Neural progenitor cell (in vitro differentiated cells): Measurements from ENCODE around the gene BATF2. TPM values are rescaled to one million over a fixed set of nuclear protein-coding genes. Genes with fewer than 3 reads are reported as not detected.

ENCODE experiments used
- DNase-seq: peaks from one replicate; pipeline ENCODE4 v3.0.0-alpha.2; 2016; ENCODE audit warnings: low spot score
- H2AFZ ChIP-seq: fragments of 200-600 bp; sonication (generic); replicated peaks from 2 replicates; pipeline ENCODE4 v1.6.1; 2016; ENCODE audit warnings: antibody characterized with exemption
- H3F3A ChIP-seq: fragments of 200-600 bp; sonication (generic); 2 replicates; pipeline ENCODE4 v1.6.1; 2016; ENCODE audit warnings: antibody characterized with exemption, low read depth
- H3K27ac ChIP-seq: fragments of 200-600 bp; sonication (generic); 2 replicates; pipeline ENCODE4 v1.5.1; 2016; ENCODE audit warnings: mild to moderate bottlenecking
- H3K27me3 ChIP-seq: fragments of 200-600 bp; sonication (generic); 2 replicates; pipeline ENCODE4 v1.6.1; 2016; ENCODE audit warnings: mild to moderate bottlenecking, moderate library complexity
- H3K36me3 ChIP-seq: fragments of 200-600 bp; sonication (generic); 2 replicates; pipeline ENCODE4 v1.5.1; 2016
- H3K4me1 ChIP-seq: fragments of 200-600 bp; sonication (generic); 2 replicates; pipeline ENCODE4 v1.6.1; 2016; ENCODE audit warnings: mixed run types
- H3K4me2 ChIP-seq: fragments of 200-600 bp; sonication (generic); 2 replicates; pipeline ENCODE4 v1.6.1; 2016
- H3K4me3 ChIP-seq: fragments of 200-600 bp; sonication (generic); 2 replicates; pipeline ENCODE4 v1.5.1; 2016
- H3K79me2 ChIP-seq: fragments of 200-600 bp; sonication (generic); 2 replicates; pipeline ENCODE4 v1.6.1; 2016; ENCODE audit warnings: low read depth
- H3K9ac ChIP-seq: fragments of 200-600 bp; sonication (generic); 2 replicates; pipeline ENCODE4 v1.6.1; 2016
- H3K9me3 ChIP-seq: fragments of 200-600 bp; sonication (generic); 2 replicates; pipeline ENCODE4 v1.5.1; 2016; ENCODE audit warnings: low read depth
- H4K20me1 ChIP-seq: fragments of 200-600 bp; sonication (generic); 2 replicates; pipeline ENCODE4 v1.6.1; 2016; ENCODE audit warnings: low read depth
- H3K27ac Mint-ChIP-seq: 3 replicates; pipeline ENCODE4 v1.8.0; 2021; ENCODE audit warnings: mixed read lengths
- H3K27me3 Mint-ChIP-seq: 2 replicates; pipeline ENCODE4 v1.8.0; 2022; ENCODE audit warnings: low read depth, mild to moderate bottlenecking, inconsistent platforms, moderate library complexity, mixed read lengths; ENCODE audit not compliant: insufficient read depth
- H3K36me3 Mint-ChIP-seq: 3 replicates; pipeline ENCODE4 v1.8.0; 2021; ENCODE audit warnings: mixed read lengths
- H3K4me1 Mint-ChIP-seq: 3 replicates; pipeline ENCODE4 v1.8.0; 2021; ENCODE audit warnings: mixed read lengths
- H3K4me3 Mint-ChIP-seq: 3 replicates; pipeline ENCODE4 v1.8.0; 2021; ENCODE audit warnings: mild to moderate bottlenecking, moderate library complexity, mixed read lengths
- H3K9me3 Mint-ChIP-seq: 3 replicates; pipeline ENCODE4 v1.8.0; 2020; ENCODE audit warnings: mixed read lengths
- EZH2 ChIP-seq: fragments of 200-600 bp; sonication (generic); IDR thresholded peaks from 2 replicates; pipeline ENCODE4 v1.6.1; 2017; ENCODE audit warnings: antibody characterized with exemption, mild to moderate bottlenecking, moderate library complexity
- EZH2phosphoT487 ChIP-seq: fragments of 200-600 bp; sonication (generic); IDR thresholded peaks from 2 replicates; pipeline ENCODE4 v1.6.1; 2017; ENCODE audit warnings: antibody characterized with exemption
- total RNA-seq: library from RNA; depleted of rRNA; stranded (reverse); fragments of >200 nt; gene quantifications from 2 replicates; pipeline ENCODE4 v1.2.3, GENCODE V29; 2015; ENCODE audit warnings: low replicate concordance
- TF ChIP-seq, protein P1 (sequence below): fragments of 200-600 bp; sonication (generic); IDR thresholded peaks from 2 replicates; pipeline ENCODE4 v1.5.1; 2017; ENCODE audit warnings: antibody characterized with exemption, mild to moderate bottlenecking

The BATF2 gene
- total RNA-seq, 1 donor from 2014 or later: not detected

DNA sequence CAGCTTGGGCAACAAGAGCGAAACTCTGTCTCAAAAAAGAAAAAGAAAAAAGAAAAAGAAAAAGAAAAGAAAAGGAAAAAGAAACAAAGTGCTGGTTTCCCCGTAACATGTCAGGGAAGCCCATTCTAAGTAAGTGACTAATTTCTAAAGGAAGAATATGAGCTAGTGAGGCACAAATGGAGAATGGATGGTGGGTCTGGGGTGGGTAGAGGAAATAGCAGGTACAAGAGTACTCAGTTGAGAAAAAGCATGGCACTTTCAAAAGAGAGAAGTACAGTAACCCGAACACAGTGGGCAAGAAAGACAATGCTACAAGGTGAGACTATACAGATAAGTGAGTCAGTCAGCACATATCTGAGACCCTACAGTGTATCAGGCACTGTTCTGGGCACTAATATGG is 29.4 kb downstream of the BATF2 start:
- TF ChIP-seq EZH2phosphoT487: no peak
- Histone ChIP-seq H2AFZ (no peak overlapping the region), H3K36me3 (no peaks in the 10 kb centered on the region), H3K4me3 (no peak overlapping the region), H4K20me1 (no peaks in the 10 kb centered on the region), H3K4me2 (no peak overlapping the region), H3K9ac (no peak overlapping the region), H3K4me1 (peaks cover 2% of the 10 kb centered on the region), H3K9me3 (no peaks in the 10 kb centered on the region), H3K27me3 (peaks cover 4% of the 10 kb centered on the region), H3K27ac (no peak overlapping the region), H3K79me2 (no peaks in the 10 kb centered on the region), H3F3A (no peaks in the 10 kb centered on the region)
- H3K4me3 Mint-ChIP-seq: no peak overlapping the region
- no peak for DNase-seq
- peaks cover 4% of the 10 kb centered on the region for H3K27me3 Mint-ChIP-seq
- no peak overlapping the region for H3K27ac Mint-ChIP-seq
- H3K9me3 Mint-ChIP-seq: no peaks in the 10 kb centered on the region
- peaks cover 4% of the 10 kb centered on the region for H3K4me1 Mint-ChIP-seq
- H3K36me3 Mint-ChIP-seq: no peaks in the 10 kb centered on the region

DNA sequence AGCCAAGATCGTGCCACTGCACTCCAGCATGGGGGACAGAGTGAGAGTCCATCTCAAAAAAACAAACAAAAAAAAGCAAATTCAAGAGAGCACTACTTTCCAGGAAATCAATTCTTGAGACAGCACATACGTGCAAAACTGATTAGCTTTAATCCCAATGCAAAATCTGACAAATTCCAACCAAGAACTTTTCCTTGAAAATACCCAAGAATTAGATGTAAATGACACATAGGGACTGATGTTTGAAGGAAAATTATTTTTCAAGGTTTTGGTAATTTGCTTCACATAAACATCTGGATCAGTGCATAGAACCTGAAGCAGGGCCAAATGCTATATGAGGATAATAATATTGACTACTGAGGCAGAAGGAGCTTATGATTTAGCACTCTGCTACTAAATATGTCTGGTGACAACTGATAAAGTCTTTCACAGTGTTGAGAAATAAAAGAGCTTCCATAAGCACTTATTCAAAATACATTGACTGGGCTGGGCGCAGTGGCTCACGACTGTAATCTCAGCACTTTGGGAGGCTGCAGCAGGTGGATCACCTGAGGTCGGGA is 33.6 kb downstream of the BATF2 start:
- no peak overlapping the region for H3K4me3 ChIP-seq
- no peaks in the 10 kb centered on the region for H3F3A ChIP-seq
- H3K9ac ChIP-seq: no peak overlapping the region
- Mint-ChIP-seq H3K9me3 (no peaks in the 10 kb centered on the region), H3K4me1 (peaks cover 4% of the 10 kb centered on the region), H3K4me3 (no peak overlapping the region), H3K27me3 (no peaks in the 10 kb centered on the region), H3K36me3 (no peaks in the 10 kb centered on the region), H3K27ac (no peak overlapping the region)
- peaks cover 2% of the 10 kb centered on the region for H3K4me1 ChIP-seq
- H3K27me3 ChIP-seq: no peaks in the 10 kb centered on the region
- no peaks in the 10 kb centered on the region for H3K36me3 ChIP-seq
- H3K79me2 ChIP-seq: no peaks in the 10 kb centered on the region
- TF ChIP-seq EZH2phosphoT487 (no peak), EZH2 (no peak)
- TF ChIP-seq, protein P1, sequence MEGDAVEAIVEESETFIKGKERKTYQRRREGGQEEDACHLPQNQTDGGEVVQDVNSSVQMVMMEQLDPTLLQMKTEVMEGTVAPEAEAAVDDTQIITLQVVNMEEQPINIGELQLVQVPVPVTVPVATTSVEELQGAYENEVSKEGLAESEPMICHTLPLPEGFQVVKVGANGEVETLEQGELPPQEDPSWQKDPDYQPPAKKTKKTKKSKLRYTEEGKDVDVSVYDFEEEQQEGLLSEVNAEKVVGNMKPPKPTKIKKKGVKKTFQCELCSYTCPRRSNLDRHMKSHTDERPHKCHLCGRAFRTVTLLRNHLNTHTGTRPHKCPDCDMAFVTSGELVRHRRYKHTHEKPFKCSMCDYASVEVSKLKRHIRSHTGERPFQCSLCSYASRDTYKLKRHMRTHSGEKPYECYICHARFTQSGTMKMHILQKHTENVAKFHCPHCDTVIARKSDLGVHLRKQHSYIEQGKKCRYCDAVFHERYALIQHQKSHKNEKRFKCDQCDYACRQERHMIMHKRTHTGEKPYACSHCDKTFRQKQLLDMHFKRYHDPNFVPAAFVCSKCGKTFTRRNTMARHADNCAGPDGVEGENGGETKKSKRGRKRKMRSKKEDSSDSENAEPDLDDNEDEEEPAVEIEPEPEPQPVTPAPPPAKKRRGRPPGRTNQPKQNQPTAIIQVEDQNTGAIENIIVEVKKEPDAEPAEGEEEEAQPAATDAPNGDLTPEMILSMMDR: no peak
- H3K27ac ChIP-seq: no peak overlapping the region
- H4K20me1 ChIP-seq: no peaks in the 10 kb centered on the region
- no peaks in the 10 kb centered on the region for H3K9me3 ChIP-seq
- DNase-seq: no peak
- H2AFZ ChIP-seq: no peak overlapping the region
- no peak overlapping the region for H3K4me2 ChIP-seq

DNA sequence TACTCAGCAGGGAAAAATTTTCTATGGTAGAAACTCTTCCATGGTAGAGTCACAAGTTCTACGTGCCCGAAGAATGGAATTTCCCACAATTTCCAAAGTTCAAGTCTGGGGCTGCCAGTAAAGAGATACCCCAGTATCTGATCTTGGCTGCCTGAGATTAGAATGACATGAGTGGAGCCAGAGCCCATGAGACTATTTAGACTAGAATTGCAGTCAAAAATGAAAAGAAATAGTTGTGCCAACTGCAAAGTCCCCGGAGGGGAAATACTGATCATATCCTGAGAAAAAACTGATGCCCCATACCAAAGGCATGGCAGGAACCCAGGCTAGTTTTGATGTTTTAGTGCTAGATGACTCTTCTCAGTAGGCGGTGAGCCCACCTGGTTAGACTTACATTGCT is 36.1 kb downstream of the BATF2 start:
- Histone ChIP-seq H2AFZ (no peak overlapping the region), H3K4me2 (no peak overlapping the region), H3F3A (no peaks in the 10 kb centered on the region), H3K4me1 (peaks cover 2% of the 10 kb centered on the region), H3K36me3 (no peaks in the 10 kb centered on the region), H3K4me3 (no peak overlapping the region), H3K9ac (no peak overlapping the region), H3K27ac (no peak overlapping the region), H3K27me3 (no peaks in the 10 kb centered on the region), H3K79me2 (no peaks in the 10 kb centered on the region), H4K20me1 (no peaks in the 10 kb centered on the region), H3K9me3 (no peaks in the 10 kb centered on the region)
- Mint-ChIP-seq H3K4me1 (peaks cover 4% of the 10 kb centered on the region), H3K4me3 (no peak overlapping the region), H3K27ac (no peak overlapping the region), H3K36me3 (no peaks in the 10 kb centered on the region), H3K27me3 (no peaks in the 10 kb centered on the region), H3K9me3 (no peaks in the 10 kb centered on the region)
- no peak for DNase-seq
- TF ChIP-seq, protein P1: no peak
- TF ChIP-seq EZH2phosphoT487 (no peak), EZH2 (no peak)

DNA sequence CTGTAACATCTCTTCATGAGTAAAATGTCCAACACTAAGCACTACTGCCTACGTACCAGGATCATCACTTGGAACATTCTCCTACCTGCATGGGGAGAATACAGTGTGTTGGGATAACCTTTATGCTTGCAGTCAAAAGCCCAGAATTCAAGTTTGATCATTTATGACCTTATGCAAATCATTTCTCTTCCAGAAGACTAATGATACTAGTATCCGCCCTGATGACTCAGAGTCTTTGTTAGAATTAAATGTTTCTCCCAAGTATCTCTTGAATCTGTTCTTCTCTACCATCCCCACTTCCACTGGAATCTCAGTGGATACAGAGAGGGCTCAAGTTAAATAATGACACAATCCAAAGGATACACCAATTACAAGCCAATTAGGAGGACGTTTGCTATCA is 37.3 kb downstream of the BATF2 start:
- Histone ChIP-seq H3K79me2 (no peaks in the 10 kb centered on the region), H3K4me3 (no peak overlapping the region), H3K27ac (no peak overlapping the region), H3K9me3 (no peaks in the 10 kb centered on the region), H3F3A (no peaks in the 10 kb centered on the region), H4K20me1 (no peaks in the 10 kb centered on the region), H3K4me2 (no peak overlapping the region), H3K36me3 (no peaks in the 10 kb centered on the region), H3K27me3 (no peaks in the 10 kb centered on the region), H3K9ac (no peak overlapping the region), H2AFZ (no peak overlapping the region), H3K4me1 (no peaks in the 10 kb centered on the region)
- no peaks in the 10 kb centered on the region for H3K4me1 Mint-ChIP-seq
- H3K36me3 Mint-ChIP-seq: no peaks in the 10 kb centered on the region
- no peak for DNase-seq
- H3K27ac Mint-ChIP-seq: no peak overlapping the region
- no peaks in the 10 kb centered on the region for H3K9me3 Mint-ChIP-seq
- H3K4me3 Mint-ChIP-seq: no peak overlapping the region
- no peaks in the 10 kb centered on the region for H3K27me3 Mint-ChIP-seq
- TF ChIP-seq EZH2phosphoT487: no peak
- TF ChIP-seq EZH2: no peak
